Astrocyte (in vitro differentiated cells and primary cell): Measurements from ENCODE around the gene COX7A2. TPM values are rescaled to one million over a fixed set of nuclear protein-coding genes. Genes with fewer than 3 reads are reported as not detected.

Experiments used
- DNase-seq: peaks from one replicate; pipeline ENCODE4 v3.0.0-alpha.2; 2010; ENCODE audit warnings: low read depth
- FAIRE-seq: peaks from 2 replicates; lab custom pipeline; 2011; peaks lifted over from hg19 to GRCh38; lab: Jason Lieb, UNC
- H2AFZ ChIP-seq: 2 replicates; pipeline ENCODE4 v1.6.0; 2012; ENCODE audit warnings: low read depth, low read length, inconsistent platforms
- H3K27ac ChIP-seq: 2 replicates; pipeline ENCODE4 v1.5.1; 2011; ENCODE audit warnings: low read depth, low read length, inconsistent platforms
- H3K27me3 ChIP-seq: 2 replicates; pipeline ENCODE4 v1.6.0; 2011; ENCODE audit warnings: low read length, inconsistent platforms; ENCODE audit not compliant: insufficient read depth
- H3K36me3 ChIP-seq: 2 replicates; pipeline ENCODE4 v1.5.1; 2011; ENCODE audit warnings: low read length, inconsistent platforms; ENCODE audit not compliant: insufficient read depth
- H3K4me1 ChIP-seq: 2 replicates; pipeline ENCODE4 v1.5.1; 2011; ENCODE audit warnings: low read length, inconsistent platforms; ENCODE audit not compliant: insufficient read depth
- H3K4me2 ChIP-seq: 2 replicates; pipeline ENCODE4 v1.6.0; 2012; ENCODE audit warnings: low read length, inconsistent platforms
- H3K4me3 ChIP-seq: 2 replicates; pipeline ENCODE4 v1.5.1; 2011; ENCODE audit warnings: low read depth, mild to moderate bottlenecking, low read length, inconsistent platforms; ENCODE audit not compliant: insufficient read depth
- H3K79me2 ChIP-seq: 2 replicates; pipeline ENCODE4 v1.6.0; 2012; ENCODE audit warnings: mild to moderate bottlenecking, low read length, inconsistent platforms; ENCODE audit not compliant: insufficient read depth
- H3K9ac ChIP-seq: 2 replicates; pipeline ENCODE4 v1.6.0; 2012; ENCODE audit warnings: mild to moderate bottlenecking, low read length, inconsistent platforms
- H3K9me3 ChIP-seq: 2 replicates; pipeline ENCODE4 v1.5.1; 2012; ENCODE audit warnings: low read depth, mild to moderate bottlenecking, low read length, inconsistent platforms; ENCODE audit not compliant: insufficient read depth
- H4K20me1 ChIP-seq: 2 replicates; pipeline ENCODE4 v1.6.0; 2012; ENCODE audit warnings: low read length, inconsistent platforms; ENCODE audit not compliant: insufficient read depth
- H3K27ac Mint-ChIP-seq: one replicate; pipeline ENCODE4 v1.8.0; 2021; ENCODE audit warnings: mild to moderate bottlenecking, mixed read lengths; ENCODE audit not compliant: unreplicated experiment
- H3K27me3 Mint-ChIP-seq: one replicate; pipeline ENCODE4 v1.8.0; 2021; ENCODE audit warnings: low read depth, mixed read lengths; ENCODE audit not compliant: unreplicated experiment
- H3K36me3 Mint-ChIP-seq: one replicate; pipeline ENCODE4 v1.8.0; 2021; ENCODE audit warnings: low read depth, mixed read lengths; ENCODE audit not compliant: unreplicated experiment
- H3K4me1 Mint-ChIP-seq: one replicate; pipeline ENCODE4 v1.8.0; 2021; ENCODE audit warnings: low read depth, mixed read lengths; ENCODE audit not compliant: unreplicated experiment
- H3K4me3 Mint-ChIP-seq: one replicate; pipeline ENCODE4 v1.8.0; 2021; ENCODE audit warnings: mild to moderate bottlenecking, moderate library complexity, mixed read lengths; ENCODE audit not compliant: unreplicated experiment
- H3K9me3 Mint-ChIP-seq: one replicate; pipeline ENCODE4 v1.8.0; 2021; ENCODE audit warnings: mild to moderate bottlenecking, mixed read lengths; ENCODE audit not compliant: unreplicated experiment
- EZH2 ChIP-seq: IDR thresholded peaks from 2 replicates; pipeline ENCODE4 v1.6.1; 2012; ENCODE audit warnings: mild to moderate bottlenecking, low read length, inconsistent platforms; ENCODE audit not compliant: insufficient read depth
- total RNA-seq: library from RNA; stranded (reverse); gene quantifications from 2 replicates; pipeline ENCODE4 v1.2.1, GENCODE V29; 2021
- TF ChIP-seq, protein P1 (sequence below): IDR thresholded peaks from 2 replicates; pipeline ENCODE4 v1.5.1; 2011; ENCODE audit warnings: low read depth, mild to moderate bottlenecking, inconsistent platforms, low read length, moderate library complexity; ENCODE audit not compliant: insufficient read depth

The COX7A2 gene
- total RNA-seq, 1 donor from 2014 or later: 463 TPM

DNA sequence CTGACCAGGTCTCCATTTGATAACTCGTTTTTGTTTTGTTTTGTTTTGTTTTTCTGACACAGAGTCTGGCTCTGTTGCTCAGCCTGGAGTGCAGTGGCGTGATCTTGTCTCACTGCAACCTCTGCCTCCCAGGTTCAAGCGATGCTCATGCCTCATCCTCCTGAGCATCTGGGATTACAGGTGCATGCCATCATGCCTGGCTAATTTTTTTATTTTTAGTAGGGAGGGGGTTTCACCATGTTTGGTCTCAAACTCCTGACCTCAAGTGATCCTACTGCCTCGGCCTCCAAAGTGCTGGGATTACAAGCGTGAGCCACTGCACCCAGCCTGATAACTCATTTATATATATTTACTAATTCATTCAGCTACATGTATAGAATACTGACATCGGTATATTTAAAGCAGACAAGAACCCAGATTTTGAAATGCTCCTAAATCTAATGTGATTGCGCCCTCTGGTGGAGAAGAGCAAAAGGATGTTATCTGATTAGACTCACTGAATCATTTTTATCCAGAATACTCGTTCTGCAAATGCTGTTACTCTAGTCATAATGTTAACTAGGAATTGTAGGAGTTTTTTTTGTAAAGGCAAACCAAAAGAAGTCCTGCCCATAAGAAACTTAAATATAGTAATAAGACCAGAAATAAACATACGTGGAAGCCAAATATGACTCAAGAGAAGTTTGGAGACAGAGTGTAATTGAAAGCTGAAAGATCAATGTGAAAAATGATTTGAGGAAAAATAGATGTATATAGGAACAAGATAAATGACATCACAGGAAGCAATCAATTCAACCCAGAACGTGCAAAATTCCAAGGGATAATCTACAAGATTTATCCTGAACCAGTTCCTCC is 32.5 kb downstream of the COX7A2 start:
- Mint-ChIP-seq H3K4me1 (peaks cover 11% of the 10 kb centered on the region), H3K4me3 (no peak overlapping the region), H3K9me3 (no peaks in the 10 kb centered on the region), H3K27ac (no peak overlapping the region), H3K27me3 (peaks cover 11% of the 10 kb centered on the region), H3K36me3 (no peaks in the 10 kb centered on the region)
- H3K4me3 ChIP-seq: no peak overlapping the region
- no peak overlapping the region for H3K4me2 ChIP-seq
- no peaks in the 10 kb centered on the region for H3K36me3 ChIP-seq
- H2AFZ ChIP-seq: no peak overlapping the region
- H3K9me3 ChIP-seq: no peaks in the 10 kb centered on the region
- no peaks in the 10 kb centered on the region for H3K79me2 ChIP-seq
- H3K9ac ChIP-seq: no peak overlapping the region
- no peak overlapping the region for H3K27ac ChIP-seq
- no peaks in the 10 kb centered on the region for H4K20me1 ChIP-seq
- FAIRE-seq (no peak), DNase-seq (peak; percentile 37)
- peaks cover 5% of the 10 kb centered on the region for H3K27me3 ChIP-seq
- TF ChIP-seq, protein P1, sequence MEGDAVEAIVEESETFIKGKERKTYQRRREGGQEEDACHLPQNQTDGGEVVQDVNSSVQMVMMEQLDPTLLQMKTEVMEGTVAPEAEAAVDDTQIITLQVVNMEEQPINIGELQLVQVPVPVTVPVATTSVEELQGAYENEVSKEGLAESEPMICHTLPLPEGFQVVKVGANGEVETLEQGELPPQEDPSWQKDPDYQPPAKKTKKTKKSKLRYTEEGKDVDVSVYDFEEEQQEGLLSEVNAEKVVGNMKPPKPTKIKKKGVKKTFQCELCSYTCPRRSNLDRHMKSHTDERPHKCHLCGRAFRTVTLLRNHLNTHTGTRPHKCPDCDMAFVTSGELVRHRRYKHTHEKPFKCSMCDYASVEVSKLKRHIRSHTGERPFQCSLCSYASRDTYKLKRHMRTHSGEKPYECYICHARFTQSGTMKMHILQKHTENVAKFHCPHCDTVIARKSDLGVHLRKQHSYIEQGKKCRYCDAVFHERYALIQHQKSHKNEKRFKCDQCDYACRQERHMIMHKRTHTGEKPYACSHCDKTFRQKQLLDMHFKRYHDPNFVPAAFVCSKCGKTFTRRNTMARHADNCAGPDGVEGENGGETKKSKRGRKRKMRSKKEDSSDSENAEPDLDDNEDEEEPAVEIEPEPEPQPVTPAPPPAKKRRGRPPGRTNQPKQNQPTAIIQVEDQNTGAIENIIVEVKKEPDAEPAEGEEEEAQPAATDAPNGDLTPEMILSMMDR: peak; percentile 81
- TF ChIP-seq EZH2: no peak
- H3K4me1 ChIP-seq: peaks cover 23% of the 10 kb centered on the region

DNA sequence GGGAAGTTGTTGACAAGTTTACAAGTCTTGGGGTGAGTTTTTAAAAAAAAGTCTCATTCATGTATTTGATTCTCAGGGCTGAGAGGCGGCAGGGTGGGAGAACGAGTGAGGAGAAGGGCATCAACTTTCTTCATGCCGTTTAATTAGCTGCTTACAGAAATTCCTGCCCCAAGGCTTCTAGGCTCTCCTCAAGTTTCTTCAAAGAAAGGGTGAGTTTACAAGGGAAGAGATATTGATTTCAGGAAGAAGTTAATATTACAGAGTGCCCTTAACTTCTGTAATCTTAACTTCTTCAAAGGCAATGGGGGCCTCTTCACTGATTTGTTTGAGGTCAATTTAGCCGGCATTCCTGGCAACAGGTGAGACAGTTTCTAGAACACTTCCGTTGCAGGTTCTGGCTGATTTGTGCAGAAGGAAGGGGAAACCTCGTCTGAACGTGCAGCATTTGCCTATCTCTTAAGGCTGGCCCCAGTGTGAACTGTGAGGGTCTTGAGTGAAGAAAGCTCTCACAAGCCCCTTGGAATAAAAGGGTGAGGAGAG is 34.3 kb downstream of the COX7A2 start:
- Histone ChIP-seq H3K4me1 (peaks cover 23% of the 10 kb centered on the region), H3K79me2 (peaks cover 10% of the 10 kb centered on the region), H3K9me3 (no peaks in the 10 kb centered on the region), H3K9ac (no peak overlapping the region), H2AFZ (no peak overlapping the region), H3K4me2 (peak overlapping the region; percentile 92), H3K27me3 (peaks cover 5% of the 10 kb centered on the region), H3K36me3 (no peaks in the 10 kb centered on the region), H3K27ac (no peak overlapping the region), H3K4me3 (no peak overlapping the region), H4K20me1 (peaks cover 8% of the 10 kb centered on the region)
- peaks cover 11% of the 10 kb centered on the region for H3K27me3 Mint-ChIP-seq
- TF ChIP-seq, protein P1: no peak
- no peak for TF ChIP-seq EZH2
- no peak for FAIRE-seq
- peaks cover 14% of the 10 kb centered on the region for H3K4me1 Mint-ChIP-seq
- no peak overlapping the region for H3K4me3 Mint-ChIP-seq
- no peaks in the 10 kb centered on the region for H3K9me3 Mint-ChIP-seq
- no peak for DNase-seq
- H3K27ac Mint-ChIP-seq: no peak overlapping the region
- H3K36me3 Mint-ChIP-seq: no peaks in the 10 kb centered on the region
